Measurements from ENCODE around the gene TRIM71.

TRIM71 gene

DNA sequence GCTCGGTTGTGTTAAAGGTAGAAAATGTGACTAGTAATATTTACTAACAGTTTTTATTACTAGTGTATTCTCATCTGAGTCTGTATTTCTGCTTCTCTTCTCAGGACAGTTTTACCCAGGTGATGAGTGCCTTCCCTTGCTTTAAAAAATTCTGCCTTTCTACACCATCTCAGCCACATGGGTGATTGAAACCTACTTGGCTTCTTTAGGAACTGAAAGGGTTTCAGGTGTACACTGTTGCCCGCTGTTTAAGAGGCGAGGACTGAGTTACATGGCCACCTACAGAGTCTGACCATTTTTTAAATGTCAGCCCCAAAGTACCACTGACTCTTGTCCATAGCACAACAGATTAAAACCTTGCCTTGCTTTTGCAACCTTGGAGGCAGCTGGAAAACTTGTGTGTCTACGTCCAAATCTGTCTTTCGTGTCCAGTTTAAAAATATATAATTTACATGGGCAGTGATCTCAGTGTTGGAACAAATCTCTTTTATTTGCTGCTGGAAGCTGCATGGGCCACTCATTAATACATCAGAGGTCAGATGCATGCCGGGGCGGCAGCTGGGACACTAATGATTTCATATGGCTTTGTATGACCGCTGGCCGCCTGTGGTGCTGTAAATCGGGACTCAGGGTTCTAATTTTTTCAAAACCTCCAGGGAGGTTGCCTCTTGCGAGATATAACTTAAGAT is 44.6 kb downstream of the TRIM71 start:
- Histone ChIP-seq H4K20me1 (ENCODE audit: insufficient read depth, low read length, poor library complexity, severe bottlenecking) (peaks cover 8% of the 10 kb centered on the region), H3K36me3 (ENCODE audit: insufficient read depth, low read length) (peaks cover 4% of the 10 kb centered on the region; the same call in 1 of the 2 replicates), H3F3A (ENCODE audit: low read depth) (no peaks in the 10 kb centered on the region), H3K27me3 (ENCODE audit: insufficient read depth, low read length, poor library complexity, severe bottlenecking) (no peaks in the 10 kb centered on the region), H3K9ac (ENCODE audit: low read depth, low read length, poor library complexity, severe bottlenecking) (no peak overlapping the region), H3K79me2 (ENCODE audit: insufficient read depth, low read length) (peaks cover 96% of the 10 kb centered on the region), H3K9me3 (ENCODE audit: insufficient read depth, low read depth, low read length) (no peaks in the 10 kb centered on the region), H2AFZ (ENCODE audit: low read length) (no peak overlapping the region), H3K4me2 (ENCODE audit: low read depth, low read length, poor library complexity, severe bottlenecking) (no peak overlapping the region), H3K4me3 (ENCODE audit: low read length, poor library complexity, severe bottlenecking) (no peak overlapping the region), H3K4me1 (ENCODE audit: insufficient read depth, low read length, poor library complexity, severe bottlenecking) (peaks cover 25% of the 10 kb centered on the region), H3K9me2 (replicated peaks; ENCODE audit: low read depth, low read length) (no peaks in the 10 kb centered on the region)
- no peak for TF ChIP-seq EZH2phosphoT487 (IDR thresholded peaks at IDR 0.05; ENCODE audit: borderline replicate concordance)
- TF ChIP-seq, protein P1, sequence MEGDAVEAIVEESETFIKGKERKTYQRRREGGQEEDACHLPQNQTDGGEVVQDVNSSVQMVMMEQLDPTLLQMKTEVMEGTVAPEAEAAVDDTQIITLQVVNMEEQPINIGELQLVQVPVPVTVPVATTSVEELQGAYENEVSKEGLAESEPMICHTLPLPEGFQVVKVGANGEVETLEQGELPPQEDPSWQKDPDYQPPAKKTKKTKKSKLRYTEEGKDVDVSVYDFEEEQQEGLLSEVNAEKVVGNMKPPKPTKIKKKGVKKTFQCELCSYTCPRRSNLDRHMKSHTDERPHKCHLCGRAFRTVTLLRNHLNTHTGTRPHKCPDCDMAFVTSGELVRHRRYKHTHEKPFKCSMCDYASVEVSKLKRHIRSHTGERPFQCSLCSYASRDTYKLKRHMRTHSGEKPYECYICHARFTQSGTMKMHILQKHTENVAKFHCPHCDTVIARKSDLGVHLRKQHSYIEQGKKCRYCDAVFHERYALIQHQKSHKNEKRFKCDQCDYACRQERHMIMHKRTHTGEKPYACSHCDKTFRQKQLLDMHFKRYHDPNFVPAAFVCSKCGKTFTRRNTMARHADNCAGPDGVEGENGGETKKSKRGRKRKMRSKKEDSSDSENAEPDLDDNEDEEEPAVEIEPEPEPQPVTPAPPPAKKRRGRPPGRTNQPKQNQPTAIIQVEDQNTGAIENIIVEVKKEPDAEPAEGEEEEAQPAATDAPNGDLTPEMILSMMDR (conservative IDR thresholded peaks at IDR 0.05; ENCODE audit: low read length): no peak

DNA sequence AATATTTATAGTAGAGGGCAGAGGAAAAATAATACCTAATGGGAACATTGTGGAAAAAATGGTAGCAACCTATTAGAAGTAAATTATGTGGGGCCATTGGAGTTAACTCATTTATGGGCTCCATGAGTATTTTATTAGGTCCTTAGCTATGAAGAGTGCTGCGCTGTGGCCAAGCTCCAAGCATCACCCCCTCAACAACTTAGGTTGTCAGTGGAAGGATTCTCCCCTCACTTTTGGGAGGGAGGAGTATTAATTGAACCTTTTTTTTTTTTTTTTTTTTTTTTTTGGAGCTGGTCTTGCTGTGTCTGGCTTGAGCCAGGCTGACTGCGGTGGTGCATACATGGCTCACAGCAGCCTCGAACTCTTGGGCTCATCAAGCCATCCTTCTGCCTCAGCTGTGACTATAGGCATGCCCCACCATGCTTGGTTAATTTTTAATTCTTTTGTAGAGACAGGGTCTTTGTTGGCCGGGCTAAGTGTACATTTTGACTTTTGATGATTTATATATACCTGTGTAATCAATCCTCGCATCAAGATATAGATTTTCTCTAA is 45.2 kb downstream of the TRIM71 start:
- Histone ChIP-seq H3K27me3 (ENCODE audit: insufficient read depth, low read length, poor library complexity, severe bottlenecking) (no peaks in the 10 kb centered on the region), H3F3A (ENCODE audit: low read depth) (no peaks in the 10 kb centered on the region), H3K4me1 (ENCODE audit: insufficient read depth, low read length, poor library complexity, severe bottlenecking) (peaks cover 29% of the 10 kb centered on the region), H3K4me2 (ENCODE audit: low read depth, low read length, poor library complexity, severe bottlenecking) (no peak overlapping the region), H3K36me3 (ENCODE audit: insufficient read depth, low read length) (peaks cover 4% of the 10 kb centered on the region; the same call in 1 of the 2 replicates), H3K4me3 (ENCODE audit: low read length, poor library complexity, severe bottlenecking) (no peak overlapping the region), H3K9me3 (ENCODE audit: insufficient read depth, low read depth, low read length) (no peaks in the 10 kb centered on the region), H3K9me2 (replicated peaks; ENCODE audit: low read depth, low read length) (no peaks in the 10 kb centered on the region), H2AFZ (ENCODE audit: low read length) (no peak overlapping the region), H4K20me1 (ENCODE audit: insufficient read depth, low read length, poor library complexity, severe bottlenecking) (peaks cover 8% of the 10 kb centered on the region), H3K79me2 (ENCODE audit: insufficient read depth, low read length) (peaks cover 96% of the 10 kb centered on the region), H3K9ac (ENCODE audit: low read depth, low read length, poor library complexity, severe bottlenecking) (no peak overlapping the region)
- no peak for TF ChIP-seq EZH2phosphoT487 (IDR thresholded peaks at IDR 0.05; ENCODE audit: borderline replicate concordance)
- TF ChIP-seq, protein P1 (conservative IDR thresholded peaks at IDR 0.05; ENCODE audit: low read length): no peak

DNA sequence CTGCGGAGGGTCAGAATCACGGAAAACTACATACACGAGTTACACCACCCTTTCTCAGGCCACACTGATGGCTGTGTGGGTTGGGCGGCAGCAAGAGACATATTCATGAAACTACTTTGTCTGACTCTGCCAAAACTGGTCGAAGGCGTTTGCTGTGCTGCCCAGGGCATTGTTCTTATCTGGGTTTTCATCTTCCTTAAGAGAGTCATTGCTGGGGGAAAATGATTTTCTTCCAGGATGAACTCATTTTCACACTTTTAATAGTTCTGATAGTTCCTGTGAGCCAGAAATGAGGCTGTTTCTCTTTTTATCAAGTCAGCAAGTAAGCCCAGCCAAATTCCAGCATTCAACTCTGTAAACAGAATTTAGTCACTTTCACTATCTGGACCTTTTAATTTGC is 47.6 kb downstream of the TRIM71 start:
- no peak overlapping the region for H3K4me3 ChIP-seq (ENCODE audit: low read length, poor library complexity, severe bottlenecking)
- H3K4me2 ChIP-seq (ENCODE audit: low read depth, low read length, poor library complexity, severe bottlenecking): no peak overlapping the region
- H2AFZ ChIP-seq (ENCODE audit: low read length): no peak overlapping the region
- peaks cover 96% of the 10 kb centered on the region for H3K79me2 ChIP-seq (ENCODE audit: insufficient read depth, low read length)
- no peaks in the 10 kb centered on the region for H3K9me3 ChIP-seq (ENCODE audit: insufficient read depth, low read depth, low read length)
- TF ChIP-seq EZH2phosphoT487 (IDR thresholded peaks at IDR 0.05; ENCODE audit: borderline replicate concordance): no peak
- TF ChIP-seq, protein P1 (conservative IDR thresholded peaks at IDR 0.05; ENCODE audit: low read length): no peak
- no peaks in the 10 kb centered on the region for H3K9me2 ChIP-seq (replicated peaks; ENCODE audit: low read depth, low read length)
- no peaks in the 10 kb centered on the region for H3K27me3 ChIP-seq (ENCODE audit: insufficient read depth, low read length, poor library complexity, severe bottlenecking)
- H3K36me3 ChIP-seq (ENCODE audit: insufficient read depth, low read length): peaks cover 4% of the 10 kb centered on the region; the same call in 1 of the 2 replicates
- no peak overlapping the region for H3K9ac ChIP-seq (ENCODE audit: low read depth, low read length, poor library complexity, severe bottlenecking)
- peaks cover 42% of the 10 kb centered on the region for H3K4me1 ChIP-seq (ENCODE audit: insufficient read depth, low read length, poor library complexity, severe bottlenecking)
- peaks cover 16% of the 10 kb centered on the region for H4K20me1 ChIP-seq (ENCODE audit: insufficient read depth, low read length, poor library complexity, severe bottlenecking)
- H3F3A ChIP-seq (ENCODE audit: low read depth): no peaks in the 10 kb centered on the region
